Neuronal stem cell (in vitro differentiated cells): ENCODE results near the gene RTBDN.

Experiments
- DNase-seq: peaks from one replicate; pipeline ENCODE4 v3.0.0-alpha.2; 2013; ENCODE audit warnings: low spot score
- H2AFZ ChIP-seq: one replicate; pipeline ENCODE4 v1.6.1; 2013; ENCODE audit warnings: mild to moderate bottlenecking, low read length, inconsistent platforms
- H2AK5ac ChIP-seq: 2 replicates; pipeline ENCODE4 v1.6.1; 2013; ENCODE audit warnings: low read depth, mild to moderate bottlenecking, inconsistent platforms, low read length, moderate library complexity, mixed read lengths
- H2BK120ac ChIP-seq: 2 replicates; pipeline ENCODE4 v1.6.1; 2013; ENCODE audit warnings: low read depth, mild to moderate bottlenecking, inconsistent platforms, low read length, moderate library complexity, mixed read lengths
- H2BK12ac ChIP-seq: one replicate; pipeline ENCODE4 v1.6.1; 2013; ENCODE audit warnings: low read length, inconsistent platforms
- H2BK15ac ChIP-seq: 2 replicates; pipeline ENCODE4 v1.6.1; 2013; ENCODE audit warnings: mild to moderate bottlenecking, low read length, inconsistent platforms, mixed read lengths
- H2BK5ac ChIP-seq: one replicate; pipeline ENCODE4 v1.6.1; 2013; ENCODE audit warnings: inconsistent platforms, mild to moderate bottlenecking, low read length, moderate library complexity
- H3K14ac ChIP-seq: one replicate; pipeline ENCODE4 v1.6.1; 2013; ENCODE audit warnings: low read length, inconsistent platforms
- H3K18ac ChIP-seq: 2 replicates; pipeline ENCODE4 v1.6.1; 2013; ENCODE audit warnings: low read length, inconsistent platforms
- H3K23ac ChIP-seq: 2 replicates; pipeline ENCODE4 v1.6.1; 2013; ENCODE audit warnings: low read depth, mild to moderate bottlenecking, mixed read lengths, low read length, inconsistent platforms; ENCODE audit not compliant: poor library complexity
- H3K27ac ChIP-seq: replicated peaks from 3 replicates; pipeline ENCODE4 v1.5.1; 2013; ENCODE audit warnings: low read length, inconsistent platforms
- H3K27me3 ChIP-seq, 3 experiments: 2 replicates each; pipeline ENCODE4 v1.6.1; 2013; ENCODE audit warnings: low read length in 3 of 3, mild to moderate bottlenecking in 2 of 3, inconsistent platforms in 1 of 3, low read depth in 1 of 3, mixed read lengths in 1 of 3, moderate library complexity in 1 of 3; ENCODE audit not compliant: control insufficient read depth in 3 of 3, insufficient read depth in 3 of 3
- H3K36me3 ChIP-seq, 2 donors: replicated peaks in 1 of 2; 2 replicates each; pipeline ENCODE4 v1.6.1; 2013; ENCODE audit warnings: low read length in 2 of 2; ENCODE audit not compliant: control insufficient read depth in 2 of 2, insufficient read depth in 2 of 2
- H3K4ac ChIP-seq: 2 replicates; pipeline ENCODE4 v1.6.1; 2013; ENCODE audit warnings: inconsistent platforms, mild to moderate bottlenecking, low read length, moderate library complexity
- H3K4me1 ChIP-seq, 2 donors: 1 replicate in 1 of 2; 2 replicates in 1 of 2; pipeline ENCODE4 v1.6.1; 2013; ENCODE audit warnings: low read length in 2 of 2, low read depth in 1 of 2; ENCODE audit not compliant: control insufficient read depth in 2 of 2, insufficient read depth in 1 of 2
- H3K4me2 ChIP-seq: one replicate; pipeline ENCODE4 v1.6.1; 2013; ENCODE audit warnings: mild to moderate bottlenecking, low read length, inconsistent platforms; ENCODE audit not compliant: insufficient read depth, poor library complexity, severe bottlenecking
- H3K4me3 ChIP-seq, 2 donors: 2 replicates each; pipeline ENCODE4 v1.5.1; 2013; ENCODE audit warnings: low read length in 2 of 2, mild to moderate bottlenecking in 2 of 2, inconsistent platforms in 1 of 2, moderate library complexity in 1 of 2
- H3K79me1 ChIP-seq: one replicate; pipeline ENCODE4 v1.6.1; 2013; ENCODE audit warnings: low read depth, mild to moderate bottlenecking, inconsistent platforms, low read length, moderate library complexity
- H3K9ac ChIP-seq: one replicate; pipeline ENCODE4 v1.6.1; 2013; ENCODE audit warnings: mild to moderate bottlenecking, low read depth, low read length, inconsistent platforms; ENCODE audit not compliant: poor library complexity
- H3K9me3 ChIP-seq, 2 donors: replicated peaks in 1 of 2; 2 replicates each; pipeline versions ENCODE3 to v1.6.1; 2013; ENCODE audit warnings: low read length in 2 of 2, mild to moderate bottlenecking in 2 of 2, inconsistent platforms in 1 of 2, low read depth in 1 of 2, mixed read lengths in 1 of 2, moderate library complexity in 1 of 2; ENCODE audit not compliant: control insufficient read depth in 2 of 2, insufficient read depth in 1 of 2
- H4K8ac ChIP-seq: one replicate; pipeline ENCODE4 v1.6.1; 2013; ENCODE audit warnings: low read depth, mild to moderate bottlenecking, inconsistent platforms, low read length, moderate library complexity
- H4K91ac ChIP-seq: one replicate; pipeline ENCODE4 v1.6.1; 2013; ENCODE audit warnings: low read length, low read depth, mild to moderate bottlenecking, inconsistent platforms; ENCODE audit not compliant: poor library complexity
- WGBS, 2 donors: extraction: QIAGEN DNeasy Blood & Tissue Kit; methylation state at CpG; one replicate each; pipeline ENCODE4 v1.1.7; 2013; ENCODE audit warnings: missing lambda C conversion rate in 2 of 2, mixed read lengths in 1 of 2; ENCODE audit not compliant: insufficient read length in 2 of 2, insufficient replicate concordance in 1 of 2; ENCODE audit errors: extremely low coverage in 2 of 2; 5-methylcytosine and 5-hydroxymethylcytosine counted together

RTBDN gene

GRCh38 chr19:12815088-12815487 is 19.3 kb downstream of the RTBDN start:
- no CpG with 5 or more reads among the region's 7 CpGs for WGBS, 2 donors
- Histone ChIP-seq H3K18ac (no peak overlapping the region), H3K4me3 (no peak overlapping the region), H2BK5ac (no peak overlapping the region), H2BK15ac (no peak overlapping the region), H3K9me3 (no peaks in the 10 kb centered on the region), H2AK5ac (no peak overlapping the region), H3K27me3 (no peaks in the 10 kb centered on the region), H3K36me3 (peaks cover 25 to 57% of the 10 kb centered on the region in 2 donors), H3K4ac (no peak overlapping the region), H3K27ac (no peak overlapping the region), H3K4me2 (no peak overlapping the region), H2BK120ac (no peak overlapping the region), H4K8ac (no peak overlapping the region), H4K91ac (no peak overlapping the region), H3K79me1 (no peaks in the 10 kb centered on the region), H3K4me1 (no peaks in the 10 kb centered on the region), H3K9ac (no peak overlapping the region), H3K23ac (no peak overlapping the region), H2AFZ (no peak overlapping the region), H3K14ac (no peak overlapping the region), H2BK12ac (no peak overlapping the region)
- no peak for DNase-seq

GRCh38 chr19:12806242-12807081 is 27.9 kb downstream of the RTBDN start, which contains the start of gene RNASEH2A:
TSS of gene RNASEH2A (plus strand) at chr19:12806584. CDS start at chr19:12806674, 90 bp downstream.
- Histone ChIP-seq H3K9ac (peak within 1 kb of the TSS; percentile 98), H4K91ac (no peak within 1 kb of the TSS), H3K9me3 (no peaks in the 10 kb centered on the region), H3K14ac (peak within 1 kb of the TSS; percentile 98), H2BK15ac (no peak within 1 kb of the TSS), H2AFZ (peak within 1 kb of the TSS; percentile 93), H3K36me3 (peaks cover 26 to 41% of the 10 kb centered on the region in 2 donors), H2AK5ac (peak within 1 kb of the TSS; percentile 4), H3K23ac (peak within 1 kb of the TSS; percentile 22), H2BK5ac (no peak within 1 kb of the TSS), H2BK120ac (no peak within 1 kb of the TSS), H3K4ac (no peak within 1 kb of the TSS), H3K27ac (peak within 1 kb of the TSS; percentile 54), H4K8ac (peak within 1 kb of the TSS; percentile 54), H3K79me1 (peaks cover 8% of the 10 kb centered on the region), H3K18ac (peak within 1 kb of the TSS; percentile 92), H3K4me2 (peak within 1 kb of the TSS; percentile 91), H3K27me3 (no peaks in the 10 kb centered on the region), H3K4me1 (peaks cover 12 to 14% of the 10 kb centered on the region in 2 donors), H2BK12ac (no peak within 1 kb of the TSS), H3K4me3 (peak within 1 kb of the TSS; percentile 80 to 94)
- peak; percentile 85 for DNase-seq
- no CpG with 5 or more reads among the region's 66 CpGs for WGBS, 2 donors

DNA sequence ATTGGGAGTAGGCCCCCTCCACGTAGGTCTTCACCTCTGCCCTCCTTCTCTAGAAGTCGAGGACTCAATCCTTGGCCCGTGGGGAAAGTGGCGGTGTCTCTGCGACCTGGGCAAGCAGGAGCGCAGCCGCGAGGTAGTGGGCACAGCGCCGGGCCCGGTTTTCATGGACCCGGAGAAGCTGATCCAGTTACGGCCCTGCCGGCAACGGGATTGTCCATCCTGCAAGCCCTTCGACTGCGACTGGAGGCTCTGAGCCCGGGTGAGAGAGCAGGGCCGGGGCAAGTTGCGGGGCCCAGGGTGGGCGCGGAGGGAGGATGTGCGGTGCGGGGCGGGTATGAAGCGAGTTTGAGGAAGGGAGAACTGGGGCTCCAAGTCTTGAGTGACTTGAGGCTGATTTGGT is 30.3 kb downstream of the RTBDN start:
- no peak for DNase-seq
- Histone ChIP-seq H4K91ac (no peak overlapping the region), H3K9ac (no peak overlapping the region), H4K8ac (no peak overlapping the region), H3K23ac (no peak overlapping the region), H3K4ac (no peak overlapping the region), H3K4me2 (no peak overlapping the region), H3K4me3 (no peak overlapping the region), H3K27ac (no peak overlapping the region), H3K14ac (no peak overlapping the region), H3K27me3 (no peaks in the 10 kb centered on the region), H3K9me3 (no peaks in the 10 kb centered on the region), H3K4me1 (peaks cover 14 to 17% of the 10 kb centered on the region in 2 donors), H3K36me3 (peaks cover 20 to 35% of the 10 kb centered on the region in 2 donors), H2AFZ (no peak overlapping the region), H2BK5ac (no peak overlapping the region), H3K18ac (no peak overlapping the region), H2AK5ac (no peak overlapping the region), H2BK12ac (no peak overlapping the region), H2BK15ac (no peak overlapping the region), H3K79me1 (peaks cover 19% of the 10 kb centered on the region), H2BK120ac (peak overlapping the region; percentile 51)
- WGBS, 2 donors = 100% methylated on average over 5 of the region's 26 CpGs; no CpG with 5 or more reads in 1 of the 2 donors
